Hepatic stellate cell (primary cell): ENCODE results near the gene DGKE.
A peak's percentile ranks its signal among the peaks of the same experiment; 100 is the strongest.

Experiments used
- DNase-seq: peaks from one replicate; pipeline ENCODE4 v3.0.0; 2011; ENCODE audit warnings: low spot score

Gene DGKE

DNA sequence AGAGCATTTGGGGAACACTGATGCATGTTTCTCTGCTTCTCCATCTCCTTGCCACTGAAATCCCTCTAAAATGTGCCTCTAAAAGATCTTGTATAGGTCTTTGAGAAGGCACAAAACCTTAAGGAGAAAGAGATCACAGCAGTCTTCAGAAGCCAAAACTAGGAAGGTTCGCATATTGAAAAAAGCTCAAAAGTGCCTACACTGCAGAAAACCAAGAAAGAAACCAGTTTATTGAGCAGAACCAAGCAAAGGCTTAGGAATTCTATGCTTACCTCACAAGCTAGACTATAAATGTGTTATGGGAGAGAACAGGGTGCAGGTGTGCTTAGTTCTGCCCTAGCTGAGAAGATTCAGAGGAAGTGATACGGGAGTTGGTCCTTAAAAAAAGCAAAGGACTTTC, 16.6 kb downstream of the DGKE start:
- no peak for DNase-seq

- DNase-seq, result no peak
Measured at GRCh38 chr17:56851008-56851407, 17.1 kb downstream of the DGKE start.

GRCh38 chr17:56861899-56862298, 27.9 kb downstream of the DGKE start:
- no peak for DNase-seq

DNA sequence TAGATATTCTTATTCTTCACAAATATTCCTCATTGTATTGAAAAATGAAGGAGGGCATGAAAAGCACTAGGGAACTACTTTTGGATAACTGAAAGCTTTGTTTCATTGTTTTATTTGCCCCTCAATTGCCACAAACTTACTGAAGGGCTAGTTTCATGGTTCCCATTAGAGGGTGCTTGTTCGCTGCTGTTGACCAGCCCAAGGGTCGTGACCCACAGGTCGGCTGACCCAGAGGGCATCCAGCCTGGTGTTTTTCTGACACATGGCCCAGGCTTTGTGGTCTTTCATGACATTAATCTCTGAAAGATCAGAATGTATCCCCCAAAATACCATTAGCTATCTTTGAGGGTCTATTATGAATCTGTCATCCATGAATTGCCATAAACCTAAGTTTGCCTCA, 30.0 kb downstream of the DGKE start:
- DNase-seq, result no peak

- no peak for DNase-seq
Measured at GRCh38 chr17:56866076-56866475, 32.1 kb downstream of the DGKE start.

- DNase-seq, result no peak
Measured at GRCh38 chr17:56866496-56866895, 32.5 kb downstream of the DGKE start.

DNA sequence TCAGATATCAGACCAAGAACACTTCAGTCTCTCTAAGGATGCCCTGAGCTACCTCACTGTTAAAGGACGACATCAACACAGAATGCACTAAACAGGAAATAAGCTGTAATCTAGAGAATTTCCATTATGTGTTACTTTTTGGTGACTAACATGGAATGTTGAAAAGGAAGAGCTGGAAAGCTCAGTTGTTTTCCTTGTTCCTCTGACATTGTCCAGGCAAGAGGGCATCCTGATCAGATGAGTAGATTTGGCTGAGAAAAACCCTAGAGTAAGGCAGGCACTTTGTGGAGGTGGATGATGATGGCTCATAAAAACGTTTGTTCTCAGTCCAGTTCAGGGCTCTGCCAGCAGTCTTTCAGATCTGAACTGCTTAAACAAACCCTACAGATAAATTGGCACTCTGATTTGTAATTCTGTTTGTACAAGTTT, 34.0 kb downstream of the DGKE start:
- peak; percentile 38 for DNase-seq

DNA sequence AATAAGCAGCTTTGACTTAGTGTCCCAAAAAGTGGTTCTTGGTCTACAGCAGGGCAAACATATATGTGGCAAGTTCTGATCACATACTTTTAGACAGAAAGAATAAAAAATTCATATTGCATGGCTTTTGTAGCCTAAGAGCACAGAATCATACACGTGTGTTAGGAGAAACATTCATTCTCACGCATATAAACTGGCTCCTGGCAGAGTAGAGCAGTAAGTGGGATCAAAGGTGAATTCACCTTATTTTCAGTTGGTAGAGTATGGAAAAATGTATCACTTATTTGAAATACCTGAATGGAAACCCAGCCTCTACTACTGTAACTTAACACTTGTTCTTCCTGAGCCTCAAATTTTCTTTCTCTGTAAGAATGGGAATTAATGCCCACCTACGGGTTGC, 34.8 kb downstream of the DGKE start:
- no peak for DNase-seq

DNA sequence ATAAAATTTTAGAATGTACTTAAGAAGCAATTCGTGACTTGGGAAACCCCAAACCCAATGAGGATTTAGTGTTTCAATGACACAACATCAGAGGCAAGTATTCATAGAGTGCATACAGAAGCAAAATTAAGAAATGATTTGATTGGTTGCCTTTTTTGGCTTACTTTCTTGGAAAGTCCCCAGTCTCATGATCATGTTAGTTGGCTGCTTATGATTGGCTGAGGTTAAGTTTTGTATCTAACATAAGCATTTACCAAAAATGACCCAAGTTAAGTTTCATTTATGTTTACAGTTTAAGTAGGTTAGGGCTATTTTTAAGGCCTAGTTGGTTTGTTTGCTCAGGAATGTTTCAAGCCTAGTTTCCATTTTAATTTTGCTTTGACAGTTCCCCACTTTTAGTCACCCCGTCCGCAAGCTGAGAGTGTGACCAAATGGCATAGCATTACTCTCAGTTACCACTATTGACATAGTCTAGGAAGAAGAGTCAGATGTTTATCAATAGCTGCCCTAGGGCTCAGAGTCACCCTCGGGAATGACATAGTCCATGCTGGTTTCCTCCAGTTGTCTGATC, 36.2 kb downstream of the DGKE start:
- no peak for DNase-seq

GRCh38 chr17:56876766-56877179, 42.8 kb downstream of the DGKE start:
- DNase-seq, result no peak

GRCh38 chr17:56879280-56879679, 45.3 kb downstream of the DGKE start:
- no peak for DNase-seq

GRCh38 chr17:56880133-56880532, 46.2 kb downstream of the DGKE start:
- no peak for DNase-seq

DNA sequence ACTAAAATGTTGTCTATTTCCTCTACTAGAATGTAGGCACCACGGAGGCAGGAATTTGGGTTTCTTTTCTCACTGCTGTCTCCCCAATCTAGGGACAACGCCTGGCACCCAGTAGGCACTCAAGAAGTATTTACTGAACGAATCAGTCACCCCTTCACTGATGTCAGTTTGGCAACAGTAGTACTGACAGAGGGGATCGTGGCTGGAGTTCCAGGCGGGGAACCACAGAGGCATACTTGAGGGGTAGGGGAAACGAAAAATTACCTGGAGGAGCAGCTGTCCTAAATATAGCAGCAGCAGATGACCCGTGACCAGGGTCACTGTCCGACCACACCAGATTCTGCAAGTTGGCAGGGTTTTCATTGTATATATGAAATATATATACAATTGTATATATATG, 46.6 kb downstream of the DGKE start:
- DNase-seq, result no peak

- no peak for DNase-seq
Measured at GRCh38 chr17:56881685-56882295, 47.8 kb downstream of the DGKE start.

DNA sequence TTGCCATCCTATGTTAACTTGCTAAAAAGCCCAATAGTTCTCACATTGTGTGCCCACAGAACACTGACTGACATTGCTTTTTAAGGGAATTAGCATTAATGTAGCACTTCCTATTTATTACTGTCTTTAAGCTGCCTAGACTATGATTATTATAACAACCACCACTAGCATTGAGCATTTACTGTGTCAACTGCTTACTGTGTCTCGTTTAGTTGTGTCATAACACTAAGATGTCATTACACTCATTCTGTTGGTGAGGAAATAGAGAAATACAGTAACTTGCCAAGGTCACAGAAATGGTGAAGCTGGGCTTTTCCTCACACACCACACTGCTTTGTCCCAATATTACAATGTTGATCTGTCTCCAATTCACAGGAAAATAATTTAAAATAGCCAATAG, 49.7 kb downstream of the DGKE start:
- DNase-seq, result no peak

- DNase-seq, result no peak
Measured at GRCh38 chr17:56884483-56885311, 50.7 kb downstream of the DGKE start.

DNA sequence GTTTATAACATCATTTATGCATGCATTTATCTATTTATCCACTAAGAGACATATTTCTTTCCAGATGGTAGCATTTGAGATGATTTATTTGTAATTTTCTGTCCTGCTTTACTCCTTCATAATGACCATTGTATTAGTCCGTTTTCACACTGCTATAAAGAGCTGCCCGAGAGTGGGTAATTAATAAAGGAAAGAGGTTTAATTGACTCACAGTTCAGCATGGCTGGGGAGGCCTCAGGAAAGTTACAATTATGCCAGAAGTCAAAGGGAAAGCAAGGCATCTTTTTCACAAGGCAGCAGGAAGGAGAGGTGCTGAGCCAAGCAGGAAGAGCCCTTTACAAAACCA, 51.3 kb downstream of the DGKE start:
- no peak for DNase-seq

GRCh38 chr17:56886288-56886731, 52.4 kb downstream of the DGKE start:
- no peak for DNase-seq

DNA sequence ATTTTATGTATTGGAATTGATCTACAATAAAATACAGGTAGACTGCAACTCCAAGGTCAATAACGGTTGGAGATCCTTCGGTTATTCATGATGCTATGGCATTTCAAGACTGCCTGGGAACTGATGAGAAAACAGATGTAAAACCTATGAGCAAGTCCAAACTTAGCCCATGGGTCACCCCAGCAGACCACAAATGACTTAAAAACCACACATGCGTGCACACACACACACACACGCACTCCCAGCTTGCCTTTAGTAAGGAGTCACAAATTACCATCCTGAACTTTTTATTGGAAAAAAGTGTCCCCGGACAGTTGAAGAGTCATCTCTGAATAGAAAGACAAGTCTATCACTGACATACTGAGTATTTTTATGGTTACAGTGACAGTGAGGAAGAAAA, 53.2 kb downstream of the DGKE start:
- no peak for DNase-seq

- DNase-seq, result no peak
Measured at GRCh38 chr17:56887552-56888467, 53.9 kb downstream of the DGKE start.

DNA sequence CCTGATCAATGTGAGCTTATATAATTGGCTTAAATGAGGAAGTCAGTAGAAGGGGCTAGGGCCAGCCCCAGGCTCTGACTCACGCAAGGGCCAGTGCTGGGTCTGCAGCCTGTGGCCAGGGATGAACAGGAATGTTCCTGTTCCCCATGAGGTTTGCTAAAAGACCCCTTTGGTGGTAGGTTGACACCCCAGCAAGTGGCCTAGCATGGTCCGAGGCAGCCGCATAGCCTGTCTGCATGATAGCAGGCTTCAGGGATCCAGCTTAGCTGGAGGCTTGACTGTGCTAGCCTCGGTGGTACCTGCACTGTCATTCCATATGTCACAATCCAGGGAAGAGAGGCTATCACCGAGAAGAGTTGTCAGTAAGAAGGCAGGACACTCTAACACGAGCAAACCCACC, 56.4 kb downstream of the DGKE start:
- no peak for DNase-seq

- no peak for DNase-seq
Measured at GRCh38 chr17:56890906-56891674, 57.1 kb downstream of the DGKE start.
